VCaP (cell line): ENCODE results near the gene C2.

Experiments used
- H3K27ac ChIP-seq: fragments of 450-650 bp; 2 replicates; pipeline ENCODE4 v1.5.1; 2017
- TF ChIP-seq, protein P1 (sequence below): fragments of 450-650 bp; conservative IDR thresholded peaks from 2 replicates; pipeline ENCODE4 v1.5.1; 2017; ENCODE audit warnings: mild to moderate bottlenecking, moderate library complexity

Gene C2

DNA sequence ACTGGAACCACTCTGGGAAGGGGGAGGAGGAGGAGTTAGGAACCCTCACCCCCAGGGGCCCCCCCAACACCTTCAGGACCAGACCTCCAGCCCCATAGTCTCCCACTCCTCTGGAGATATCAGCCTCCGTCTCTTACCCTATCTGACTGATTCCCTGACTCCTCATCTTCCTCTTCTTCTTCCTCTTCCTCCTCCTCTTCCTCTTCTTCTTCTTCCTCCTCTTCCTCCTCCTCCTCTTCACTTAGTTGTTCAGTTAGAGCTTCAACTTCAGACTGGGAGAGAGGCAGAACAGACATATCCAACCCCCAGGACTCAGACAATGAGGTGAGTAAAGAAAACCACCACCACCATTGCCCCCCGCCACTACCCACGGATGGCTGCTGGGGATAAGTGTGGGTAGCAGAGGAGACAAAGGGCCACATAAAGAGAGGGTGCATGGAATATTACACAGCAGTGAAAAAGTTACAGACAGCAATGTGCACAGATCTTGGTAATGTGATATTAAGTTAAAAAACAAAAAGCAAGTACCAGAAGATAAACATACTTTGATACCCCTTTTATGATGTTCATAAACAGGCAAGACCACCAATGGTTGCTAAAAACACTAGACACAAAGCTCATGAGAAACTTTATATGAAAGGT, 38.1 kb upstream of the C2 start:
- no peak overlapping the region for H3K27ac ChIP-seq
- TF ChIP-seq, protein P1, sequence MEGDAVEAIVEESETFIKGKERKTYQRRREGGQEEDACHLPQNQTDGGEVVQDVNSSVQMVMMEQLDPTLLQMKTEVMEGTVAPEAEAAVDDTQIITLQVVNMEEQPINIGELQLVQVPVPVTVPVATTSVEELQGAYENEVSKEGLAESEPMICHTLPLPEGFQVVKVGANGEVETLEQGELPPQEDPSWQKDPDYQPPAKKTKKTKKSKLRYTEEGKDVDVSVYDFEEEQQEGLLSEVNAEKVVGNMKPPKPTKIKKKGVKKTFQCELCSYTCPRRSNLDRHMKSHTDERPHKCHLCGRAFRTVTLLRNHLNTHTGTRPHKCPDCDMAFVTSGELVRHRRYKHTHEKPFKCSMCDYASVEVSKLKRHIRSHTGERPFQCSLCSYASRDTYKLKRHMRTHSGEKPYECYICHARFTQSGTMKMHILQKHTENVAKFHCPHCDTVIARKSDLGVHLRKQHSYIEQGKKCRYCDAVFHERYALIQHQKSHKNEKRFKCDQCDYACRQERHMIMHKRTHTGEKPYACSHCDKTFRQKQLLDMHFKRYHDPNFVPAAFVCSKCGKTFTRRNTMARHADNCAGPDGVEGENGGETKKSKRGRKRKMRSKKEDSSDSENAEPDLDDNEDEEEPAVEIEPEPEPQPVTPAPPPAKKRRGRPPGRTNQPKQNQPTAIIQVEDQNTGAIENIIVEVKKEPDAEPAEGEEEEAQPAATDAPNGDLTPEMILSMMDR = no peak

GRCh38 chr6:31892821-31893220, 34.7 kb upstream of the C2 start:
- TF ChIP-seq, protein P1 = no peak
- no peak overlapping the region for H3K27ac ChIP-seq

DNA sequence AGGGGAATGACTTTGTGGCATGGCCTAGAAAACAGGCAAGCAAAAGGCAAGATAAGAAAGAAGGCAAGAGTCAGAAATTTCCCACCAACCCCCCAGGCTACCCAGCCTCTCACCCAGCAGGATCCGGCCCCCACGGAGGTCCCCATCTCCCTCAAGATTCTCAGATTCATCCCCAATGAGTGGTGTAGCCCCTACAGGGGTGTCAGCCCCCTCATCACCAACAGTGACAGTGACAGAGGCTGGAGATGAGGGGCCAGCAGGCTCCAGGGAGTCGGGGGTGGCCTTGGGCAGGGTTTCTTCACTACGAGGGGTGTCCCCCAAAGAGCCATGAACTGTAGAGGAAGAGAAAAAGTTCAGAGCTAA, 31.0 kb upstream of the C2 start:
- peak overlapping the region; percentile 83 for H3K27ac ChIP-seq
- TF ChIP-seq, protein P1 = no peak

DNA sequence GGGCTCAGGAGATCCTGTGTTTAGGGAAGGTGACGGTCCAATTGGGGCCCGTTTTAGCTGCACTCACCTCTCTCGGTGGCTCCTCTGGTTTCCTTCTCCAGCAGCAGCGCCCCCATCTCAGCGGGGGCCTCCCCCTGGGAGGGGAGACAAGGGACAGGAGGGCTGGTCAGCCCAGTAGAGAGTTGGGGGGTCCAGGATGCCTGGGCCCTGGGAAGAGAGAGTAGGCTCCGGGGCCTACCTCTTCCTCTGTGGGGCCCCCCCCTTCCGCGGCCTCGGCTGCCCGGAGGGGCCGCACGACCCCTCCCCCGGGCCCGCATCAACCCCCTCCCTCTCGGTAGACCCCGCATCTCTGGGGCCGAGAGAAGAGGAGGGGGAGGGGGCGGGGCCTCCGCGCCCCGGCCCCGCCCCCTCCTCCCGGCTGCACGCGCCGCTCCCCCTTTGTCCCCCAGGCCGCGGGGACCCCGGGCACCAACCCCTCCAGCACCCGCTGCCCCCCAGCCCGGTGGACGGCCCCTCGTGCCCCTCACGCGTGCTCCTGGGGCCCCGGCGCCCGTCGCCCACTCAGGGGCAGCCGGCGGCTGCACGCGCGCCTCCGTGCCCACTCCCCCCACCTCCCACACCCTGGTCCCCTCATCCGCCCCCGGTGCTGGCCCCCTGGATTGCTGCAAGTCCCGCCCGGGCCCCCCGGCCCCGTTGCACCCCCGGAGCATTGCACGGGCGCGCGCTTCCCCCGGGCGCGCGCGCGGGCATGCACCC, 30.5 kb upstream of the C2 start:
- peak overlapping the region; percentile 83 for H3K27ac ChIP-seq
- TF ChIP-seq, protein P1 = no peak

DNA sequence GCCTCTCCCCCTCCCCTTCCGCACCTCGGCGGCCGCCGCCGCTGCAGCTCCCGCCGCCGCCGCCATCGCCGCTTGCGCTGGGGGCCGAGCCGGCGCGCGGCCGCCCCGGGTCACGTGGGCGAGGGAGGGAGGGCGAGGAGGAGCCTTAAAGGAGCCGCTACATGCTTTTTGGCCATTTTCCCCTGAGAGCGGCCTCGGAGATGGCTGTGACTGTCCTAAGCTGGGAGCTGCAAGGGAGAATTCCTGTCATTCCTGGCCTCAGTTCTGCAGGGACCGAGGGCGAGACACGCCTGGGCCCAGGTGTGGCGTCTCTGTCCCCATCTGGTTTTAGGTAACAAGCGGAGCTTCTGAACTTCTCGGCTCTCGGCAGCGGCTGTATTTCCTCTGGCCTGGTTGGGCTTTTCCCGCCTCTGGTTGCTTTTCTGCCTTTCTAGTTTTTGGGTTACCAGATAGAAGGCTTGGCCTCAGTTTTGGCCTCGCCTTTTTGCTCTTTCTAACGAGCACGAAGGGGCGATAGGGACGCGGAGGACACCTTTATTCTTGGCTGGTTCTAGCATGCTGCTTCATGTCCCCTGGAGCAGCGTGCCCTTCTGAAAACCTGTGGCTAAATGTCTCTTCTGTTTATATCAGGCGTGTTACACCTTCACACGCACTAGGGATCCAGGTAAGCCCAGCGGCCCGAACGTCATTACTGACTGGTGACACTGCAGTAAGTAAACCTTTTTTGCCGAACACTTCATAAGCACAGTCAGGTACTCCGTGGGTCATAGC, 29.7 kb upstream of the C2 start, which contains the start of gene EHMT2:
Gene EHMT2, minus strand, starts transcription at position 87 of the 771 bp plus-strand sequence. Its CDS starts 21 bp downstream, at position 66.
- TF ChIP-seq, protein P1 = peak; percentile 21
- H3K27ac ChIP-seq = peak within 1 kb of the TSS; percentile 83

- peak overlapping the region; percentile 83 for H3K27ac ChIP-seq
- TF ChIP-seq, protein P1 = no peak
These were observed 29.0 kb upstream of the C2 start for GRCh38 chr6:31898383-31899011.

GRCh38 chr6:31899215-31899614, 28.3 kb upstream of the C2 start:
- TF ChIP-seq, protein P1 = no peak
- no peak overlapping the region for H3K27ac ChIP-seq
